GM19395 (cell line): Measurements from ENCODE around the gene UCP2.
"Not testable (repeated sequence)": the region's sequence is repeated elsewhere in the genome, so short reads cannot be mapped to it uniquely, and the experiment has no call there.

ENCODE experiments used
- ATAC-seq: cut with Tn5 transposase; IDR thresholded peaks from one replicate; pipeline ENCODE4 v1.9.1; 2021; ENCODE audit warnings: mild to moderate bottlenecking, moderate library complexity; ENCODE audit not compliant: unreplicated experiment

The UCP2 gene

DNA sequence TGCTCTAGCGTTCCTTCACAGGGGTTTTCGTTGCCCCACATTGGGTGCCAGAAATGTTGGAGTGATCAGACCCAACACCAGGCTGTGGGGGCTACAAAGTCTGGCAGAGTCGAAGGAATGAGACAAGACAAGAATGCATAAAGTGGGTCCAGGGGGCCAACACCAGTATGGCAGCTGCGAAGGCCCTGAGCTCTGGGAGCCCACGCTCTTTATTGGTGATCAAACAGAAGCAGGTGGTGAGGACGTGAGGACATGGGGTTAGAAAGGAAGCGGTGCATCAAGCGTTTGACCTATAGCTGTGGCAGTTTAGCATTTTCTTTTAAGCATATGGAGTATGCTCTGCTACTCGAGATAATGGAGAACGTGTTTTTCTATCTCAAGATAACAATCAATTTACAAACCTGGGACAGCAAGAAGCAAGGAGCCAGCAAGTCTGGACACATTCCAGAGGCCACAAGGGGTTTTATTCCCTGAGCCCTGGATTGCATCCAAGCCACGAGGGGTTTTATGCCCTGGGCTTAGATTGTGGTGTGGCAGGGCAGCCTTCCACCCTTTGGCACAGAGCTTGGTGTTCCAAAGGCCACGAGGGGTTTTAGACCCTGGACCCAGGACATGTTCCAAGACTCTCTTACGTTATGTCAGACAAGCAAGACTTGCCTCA is 35.7 kb downstream of the UCP2 start:
- no peak for ATAC-seq

DNA sequence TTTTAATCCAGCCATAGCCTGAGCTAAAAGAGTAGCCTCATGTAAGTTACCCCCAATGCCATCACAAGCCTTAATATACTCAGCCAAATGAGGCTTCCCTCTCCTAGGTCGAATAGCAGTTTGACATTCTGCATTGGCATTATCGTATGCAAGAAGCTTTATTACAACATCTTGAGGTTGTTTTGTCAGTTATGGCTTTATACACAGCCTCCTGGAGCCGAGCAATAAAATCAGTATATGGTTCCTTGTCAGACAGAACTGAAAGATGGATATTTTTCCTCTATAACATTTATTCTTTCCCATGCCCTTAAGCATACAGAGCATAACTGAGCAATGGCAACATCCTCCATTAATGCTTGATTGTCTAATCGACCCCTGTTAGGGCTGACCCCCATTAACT is 37.2 kb downstream of the UCP2 start:
- ATAC-seq: no peak

DNA sequence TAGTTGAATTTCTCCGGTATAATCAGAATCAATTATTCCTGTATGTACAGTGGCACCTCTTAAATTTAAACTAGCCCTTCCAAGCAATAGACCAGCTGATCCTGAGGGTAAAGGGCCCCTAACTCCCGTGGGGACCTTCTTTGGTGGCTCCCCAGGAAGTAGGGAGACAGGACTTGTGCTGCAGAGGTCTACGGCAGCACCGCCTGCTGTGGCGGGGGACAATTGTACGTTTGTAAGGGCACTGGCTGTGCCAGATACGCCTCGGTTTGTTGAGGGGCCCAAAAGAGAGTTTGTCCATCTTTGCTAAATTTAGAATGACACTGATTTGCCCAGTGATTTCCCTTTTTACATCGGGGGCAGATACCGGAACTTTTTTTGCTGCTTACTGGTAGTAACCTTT is 37.7 kb downstream of the UCP2 start:
- no peak for ATAC-seq

DNA sequence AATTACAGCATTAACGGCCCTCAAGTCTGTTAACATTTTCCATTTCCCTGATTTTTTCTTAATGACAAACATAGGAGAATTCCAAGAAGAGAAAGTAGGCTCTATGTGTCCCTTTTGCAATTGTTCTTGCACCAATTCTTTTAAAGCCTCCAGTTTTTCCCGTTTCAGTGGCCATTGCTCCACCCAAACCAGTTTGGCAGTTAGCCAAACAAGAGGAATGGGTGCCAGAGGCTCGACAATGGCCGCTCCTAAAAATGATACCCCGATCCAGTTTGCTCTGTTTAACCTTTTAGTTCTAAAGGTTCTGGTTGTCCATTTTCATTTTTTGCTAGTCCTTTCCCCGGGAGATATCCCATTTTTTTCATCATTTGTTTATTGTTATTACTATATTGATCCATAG is 38.6 kb downstream of the UCP2 start:
- no peak for ATAC-seq

DNA sequence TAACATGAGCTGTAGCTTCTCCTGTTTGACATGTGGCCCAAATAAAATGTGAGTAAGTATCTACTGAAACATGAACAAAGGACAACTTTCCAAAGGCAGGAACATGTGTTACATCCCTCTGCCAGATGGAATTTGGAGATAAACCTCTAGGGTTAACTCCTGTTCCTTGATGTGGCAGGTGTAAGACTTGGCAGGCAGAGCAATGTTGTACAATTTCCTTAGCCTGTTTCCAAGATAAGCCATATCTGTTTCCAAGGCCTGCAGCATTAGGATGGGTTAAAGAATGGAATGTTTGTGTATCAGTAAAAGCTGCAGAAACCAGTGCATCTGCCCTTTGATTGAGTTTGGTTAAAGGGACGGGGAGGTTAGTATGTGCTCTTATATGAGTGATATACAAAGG is 40.6 kb downstream of the UCP2 start:
- ATAC-seq: no peak

DNA sequence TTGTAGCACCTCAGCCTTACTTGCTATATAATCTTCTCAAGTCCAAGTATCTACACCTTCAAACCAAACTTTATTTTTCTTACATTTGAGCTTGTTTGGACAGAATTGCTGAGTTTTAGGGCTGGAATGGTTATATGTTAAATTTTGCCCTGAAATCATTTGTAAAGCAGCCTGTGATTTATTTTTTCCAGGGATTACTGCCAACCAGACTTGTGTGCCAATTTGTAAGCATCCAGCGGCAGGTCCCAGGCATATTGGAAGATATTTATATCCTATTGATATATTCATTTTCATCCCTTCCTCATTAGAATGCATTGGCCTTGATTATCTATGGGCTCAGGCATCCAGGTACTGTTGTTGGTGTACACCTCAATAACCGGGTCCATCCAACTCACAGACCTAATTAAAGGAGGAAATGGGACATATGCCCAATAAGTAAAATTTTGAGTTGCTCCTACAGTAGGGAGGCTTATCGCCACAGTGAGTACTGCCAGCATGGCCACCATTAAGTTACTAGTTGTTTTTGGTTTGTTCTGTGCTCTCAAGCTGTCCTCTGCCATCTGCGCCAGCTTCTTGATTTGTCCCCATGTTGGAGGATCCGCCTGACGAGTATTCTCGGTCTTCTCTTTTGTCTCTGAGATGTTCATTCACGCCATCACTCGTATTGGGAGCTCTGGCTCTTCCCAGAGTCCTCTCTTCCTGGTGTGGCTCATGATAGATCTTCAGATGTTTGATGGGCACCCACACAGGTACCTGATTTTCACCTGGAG is 41.7 kb downstream of the UCP2 start:
- no peak for ATAC-seq

DNA sequence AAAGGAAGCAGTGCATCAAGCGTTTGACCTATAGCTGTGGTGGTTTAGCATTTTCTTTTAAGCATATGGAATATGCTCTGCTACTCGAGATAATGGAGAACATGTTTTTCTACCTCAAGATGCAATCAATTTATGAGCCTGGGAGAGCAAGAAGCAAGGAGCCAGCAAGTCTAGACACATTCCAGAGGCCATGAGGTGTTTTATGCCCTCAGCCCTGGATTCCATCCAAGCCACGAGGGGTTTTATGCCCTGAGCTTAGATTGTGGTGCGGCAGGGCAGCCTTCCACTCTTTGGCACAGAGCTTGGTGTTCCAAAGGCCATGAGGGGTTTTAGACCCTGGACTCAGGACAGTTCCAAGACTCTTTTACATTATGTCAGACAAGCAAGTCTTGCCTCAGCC is 43.5 kb downstream of the UCP2 start:
- ATAC-seq: no peak

DNA sequence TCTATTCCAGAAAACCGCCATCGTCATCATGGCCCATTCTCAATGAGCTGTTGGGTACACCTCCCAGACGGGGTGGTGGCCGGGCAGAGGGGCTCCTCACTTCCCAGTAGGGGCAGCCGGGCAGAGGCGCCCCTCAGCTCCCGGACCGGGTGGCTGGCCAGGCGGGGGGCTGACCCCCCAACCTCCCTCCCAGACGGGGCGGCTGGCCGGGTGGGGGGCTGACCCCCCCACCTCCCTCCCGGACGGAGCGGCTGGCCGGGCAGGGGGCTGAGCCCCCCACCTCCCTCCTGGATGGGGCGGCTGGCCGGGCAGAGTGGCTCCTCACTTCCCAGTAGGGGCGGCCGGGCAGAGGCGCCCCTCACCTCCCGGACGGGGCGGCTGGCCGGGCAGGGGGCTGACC is 46.6 kb downstream of the UCP2 start:
- not testable (repeated sequence) for ATAC-seq

DNA sequence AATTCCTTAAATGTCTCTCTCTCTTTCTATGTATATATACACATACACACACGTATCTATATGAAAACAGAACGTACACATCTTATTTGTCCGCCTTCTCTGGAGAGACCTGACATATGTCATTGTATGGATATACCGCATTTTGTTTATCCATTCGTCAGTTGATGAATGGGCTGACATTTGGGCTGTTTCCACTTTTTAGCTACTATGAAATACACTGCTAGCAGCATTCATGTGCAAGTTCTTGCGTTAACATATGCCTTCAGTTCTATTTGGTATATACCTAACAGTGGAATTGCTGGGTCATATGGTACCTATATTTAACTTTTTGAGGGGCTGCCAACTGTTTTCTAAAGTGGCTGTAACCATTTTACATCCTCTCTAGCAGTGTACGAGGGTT is 49.9 kb downstream of the UCP2 start:
- ATAC-seq: no peak

DNA sequence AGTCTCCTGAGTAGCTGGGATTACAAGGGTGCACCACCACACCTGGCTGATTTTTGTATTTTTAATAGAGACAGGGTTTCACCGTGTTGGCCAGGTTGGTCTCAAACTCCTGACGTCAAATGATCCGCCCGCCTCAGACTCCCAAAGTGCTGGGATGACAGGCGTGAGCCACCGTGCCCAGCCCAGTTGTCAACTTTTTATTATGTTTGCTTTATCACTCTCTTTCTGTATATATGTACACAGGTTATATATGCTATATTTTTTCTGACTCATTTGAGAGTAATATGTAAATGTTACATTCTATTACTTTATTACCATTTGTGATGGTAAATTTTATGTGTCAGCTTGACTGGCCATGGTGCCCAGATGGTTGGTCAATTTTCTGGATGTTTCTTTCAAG is 50.7 kb downstream of the UCP2 start:
- ATAC-seq: no peak

DNA sequence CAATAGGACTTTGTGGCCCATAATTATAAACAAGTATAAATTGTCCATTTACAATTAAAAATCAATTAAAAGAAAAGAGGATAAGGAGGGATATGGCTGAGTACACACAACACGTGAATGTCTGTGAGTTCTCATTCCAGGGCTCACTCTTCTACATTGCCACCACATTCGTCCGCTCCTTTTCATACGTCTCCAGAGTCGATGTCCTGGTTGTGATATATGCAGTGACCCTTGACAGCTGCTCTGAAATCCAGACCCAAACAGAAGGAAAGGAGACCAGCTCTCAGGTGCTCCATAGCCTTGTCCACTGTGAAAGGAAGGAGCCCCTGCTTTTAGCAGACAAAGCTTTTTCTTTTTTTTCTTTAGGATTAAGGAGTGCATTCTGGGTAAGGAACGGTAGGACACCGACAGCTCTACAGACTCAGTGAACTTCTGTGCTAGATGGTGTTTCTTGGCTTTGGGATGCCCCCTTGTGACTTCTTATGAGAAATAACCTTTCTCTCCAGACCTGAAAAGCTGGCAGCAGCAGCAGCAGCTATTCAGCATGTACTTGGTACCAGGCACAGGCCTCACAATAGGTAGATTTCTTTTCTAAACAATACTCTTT is 51.5 kb downstream of the UCP2 start:
- ATAC-seq: no peak

DNA sequence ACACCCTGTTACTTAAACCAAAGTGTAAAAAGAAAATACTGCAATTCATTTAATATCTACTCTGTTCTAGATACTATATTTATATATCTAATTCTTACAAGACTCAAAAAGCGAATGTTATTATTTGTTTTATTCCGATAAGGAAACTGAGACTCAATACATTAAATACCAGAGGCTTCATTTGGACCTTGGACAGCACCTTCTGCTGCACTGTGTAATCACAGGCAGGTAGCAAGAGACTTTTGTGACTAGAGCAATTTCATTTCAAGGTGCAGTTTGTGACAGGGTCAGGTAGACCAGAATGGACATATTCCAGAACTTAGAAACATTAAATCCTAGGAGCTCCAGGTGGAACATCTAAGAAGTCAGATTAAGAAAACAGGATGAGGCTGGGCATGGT is 53.3 kb downstream of the UCP2 start:
- ATAC-seq: no peak
